Measurements from ENCODE around the gene GJA4.

Gene GJA4

GRCh38 chr1:34796990-34797389, 4.2 kb downstream of the GJA4 start:
- no peak overlapping the region for H3K4me2 ChIP-seq (ENCODE audit: low read length)

GRCh38 chr1:34800214-34800613, 7.4 kb downstream of the GJA4 start:
- TF ChIP-seq EZH2 (IDR thresholded peaks at IDR 0.05; ENCODE audit: borderline replicate concordance, low read length) (no peak), CTCF (IDR thresholded peaks at IDR 0.05; ENCODE audit: low read length) (no peak)
- Histone ChIP-seq H3K4me3 (ENCODE audit: low read depth, low read length, poor library complexity, severe bottlenecking) (no peak overlapping the region), H3K4me1 (ENCODE audit: insufficient read depth, low read length, severe bottlenecking) (no peaks in the 10 kb centered on the region), H3K4me2 (ENCODE audit: low read length) (no peak overlapping the region), H3K36me3 (ENCODE audit: insufficient read depth, low read length) (no peaks in the 10 kb centered on the region), H3K9me3 (ENCODE audit: low read length) (no peaks in the 10 kb centered on the region), H3K9me2 (ENCODE audit: low read depth, low read length) (no peaks in the 10 kb centered on the region), H3F3A (ENCODE audit: insufficient read depth, low read length) (no peaks in the 10 kb centered on the region), H3K9ac (ENCODE audit: low read length) (no peak overlapping the region), H4K20me1 (ENCODE audit: insufficient read depth, low read length) (no peaks in the 10 kb centered on the region), H2AFZ (ENCODE audit: low read length) (no peak overlapping the region), H3K27ac (ENCODE audit: low read depth, low read length, poor library complexity, severe bottlenecking) (no peak overlapping the region), H3K27me3 (ENCODE audit: insufficient read depth, low read length) (peaks cover 4% of the 10 kb centered on the region; the same call in 1 of the 2 replicates), H3K79me2 (ENCODE audit: insufficient read depth, low read length) (no peaks in the 10 kb centered on the region)

More at GRCh38 chr1:34796990-34797389, 4.2 kb downstream of the GJA4 start:
- TF ChIP-seq CTCF (IDR thresholded peaks at IDR 0.05; ENCODE audit: low read length) (no peak), EZH2 (IDR thresholded peaks at IDR 0.05; ENCODE audit: borderline replicate concordance, low read length) (no peak)
- Histone ChIP-seq H3F3A (ENCODE audit: insufficient read depth, low read length) (no peaks in the 10 kb centered on the region), H3K27ac (ENCODE audit: low read depth, low read length, poor library complexity, severe bottlenecking) (no peak overlapping the region), H4K20me1 (ENCODE audit: insufficient read depth, low read length) (no peaks in the 10 kb centered on the region), H3K9me3 (ENCODE audit: low read length) (no peaks in the 10 kb centered on the region), H3K4me3 (ENCODE audit: low read depth, low read length, poor library complexity, severe bottlenecking) (no peak overlapping the region), H2AFZ (ENCODE audit: low read length) (no peak overlapping the region), H3K36me3 (ENCODE audit: insufficient read depth, low read length) (no peaks in the 10 kb centered on the region), H3K9ac (ENCODE audit: low read length) (no peak overlapping the region), H3K9me2 (ENCODE audit: low read depth, low read length) (no peaks in the 10 kb centered on the region), H3K4me1 (ENCODE audit: insufficient read depth, low read length, severe bottlenecking) (no peaks in the 10 kb centered on the region), H3K27me3 (ENCODE audit: insufficient read depth, low read length) (peaks cover 12% of the 10 kb centered on the region), H3K79me2 (ENCODE audit: insufficient read depth, low read length) (no peaks in the 10 kb centered on the region)

GRCh38 chr1:34803770-34804169, 11.0 kb downstream of the GJA4 start:
- H3K36me3 ChIP-seq (ENCODE audit: insufficient read depth, low read length), result no peaks in the 10 kb centered on the region
- H3K9ac ChIP-seq (ENCODE audit: low read length), result no peak overlapping the region
- no peaks in the 10 kb centered on the region for H3K79me2 ChIP-seq (ENCODE audit: insufficient read depth, low read length)
- H2AFZ ChIP-seq (ENCODE audit: low read length), result no peak overlapping the region
- no peaks in the 10 kb centered on the region for H3K27me3 ChIP-seq (ENCODE audit: insufficient read depth, low read length)
- no peak overlapping the region for H3K4me3 ChIP-seq (ENCODE audit: low read depth, low read length, poor library complexity, severe bottlenecking)
- no peaks in the 10 kb centered on the region for H3F3A ChIP-seq (ENCODE audit: insufficient read depth, low read length)
- H3K4me2 ChIP-seq (ENCODE audit: low read length), result no peak overlapping the region
- H3K9me3 ChIP-seq (ENCODE audit: low read length), result no peaks in the 10 kb centered on the region
- H3K4me1 ChIP-seq (ENCODE audit: insufficient read depth, low read length, severe bottlenecking), result no peaks in the 10 kb centered on the region
- no peak overlapping the region for H3K27ac ChIP-seq (ENCODE audit: low read depth, low read length, poor library complexity, severe bottlenecking)
- TF ChIP-seq EZH2 (IDR thresholded peaks at IDR 0.05; ENCODE audit: borderline replicate concordance, low read length) (no peak), CTCF (IDR thresholded peaks at IDR 0.05; ENCODE audit: low read length) (no peak)
- H4K20me1 ChIP-seq (ENCODE audit: insufficient read depth, low read length), result no peaks in the 10 kb centered on the region
- no peaks in the 10 kb centered on the region for H3K9me2 ChIP-seq (ENCODE audit: low read depth, low read length)
